ENCODE measurements around the gene ALKBH6.

Gene ALKBH6

GRCh38 chr19:36014012-36014924 lies at the start of gene ALKBH6:
Gene ALKBH6, minus strand, starts transcription at chr19:36014213. Its CDS starts 816 bp downstream, at chr19:36013397.
- H3K4me3 ChIP-seq (ENCODE audit: low read length): peak within 1 kb of the TSS; percentile 90
- peak; percentile 97 for DNase-seq (ENCODE audit: low read depth)
- TF ChIP-seq, protein P1, sequence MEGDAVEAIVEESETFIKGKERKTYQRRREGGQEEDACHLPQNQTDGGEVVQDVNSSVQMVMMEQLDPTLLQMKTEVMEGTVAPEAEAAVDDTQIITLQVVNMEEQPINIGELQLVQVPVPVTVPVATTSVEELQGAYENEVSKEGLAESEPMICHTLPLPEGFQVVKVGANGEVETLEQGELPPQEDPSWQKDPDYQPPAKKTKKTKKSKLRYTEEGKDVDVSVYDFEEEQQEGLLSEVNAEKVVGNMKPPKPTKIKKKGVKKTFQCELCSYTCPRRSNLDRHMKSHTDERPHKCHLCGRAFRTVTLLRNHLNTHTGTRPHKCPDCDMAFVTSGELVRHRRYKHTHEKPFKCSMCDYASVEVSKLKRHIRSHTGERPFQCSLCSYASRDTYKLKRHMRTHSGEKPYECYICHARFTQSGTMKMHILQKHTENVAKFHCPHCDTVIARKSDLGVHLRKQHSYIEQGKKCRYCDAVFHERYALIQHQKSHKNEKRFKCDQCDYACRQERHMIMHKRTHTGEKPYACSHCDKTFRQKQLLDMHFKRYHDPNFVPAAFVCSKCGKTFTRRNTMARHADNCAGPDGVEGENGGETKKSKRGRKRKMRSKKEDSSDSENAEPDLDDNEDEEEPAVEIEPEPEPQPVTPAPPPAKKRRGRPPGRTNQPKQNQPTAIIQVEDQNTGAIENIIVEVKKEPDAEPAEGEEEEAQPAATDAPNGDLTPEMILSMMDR (conservative IDR thresholded peaks at IDR 0.05; ENCODE audit: low read length): no peak

DNA sequence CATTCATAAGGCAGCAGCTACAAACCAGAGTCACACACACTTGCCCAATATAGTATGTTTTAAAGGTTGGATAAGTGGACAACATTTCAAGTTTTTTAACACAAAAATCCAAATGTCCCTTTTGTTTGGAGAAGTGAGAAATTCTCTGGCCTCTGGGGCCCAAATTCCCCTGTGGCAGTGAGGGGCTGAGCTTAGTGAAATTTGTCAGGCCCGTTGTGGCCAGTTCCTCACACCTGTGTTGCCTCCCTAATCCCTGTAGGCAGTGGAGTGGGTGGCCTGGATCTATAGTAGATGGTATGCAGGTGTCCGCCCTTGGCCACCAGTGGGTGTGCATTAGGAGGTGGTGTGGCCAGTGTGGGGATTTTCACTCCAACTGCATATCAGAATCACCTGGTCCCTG lies 47.4 kb upstream of the ALKBH6 start:
- no peak for DNase-seq (ENCODE audit: low read depth)
- TF ChIP-seq, protein P1 (conservative IDR thresholded peaks at IDR 0.05; ENCODE audit: low read length): no peak
- no peak overlapping the region for H3K4me3 ChIP-seq (ENCODE audit: low read length)

DNA sequence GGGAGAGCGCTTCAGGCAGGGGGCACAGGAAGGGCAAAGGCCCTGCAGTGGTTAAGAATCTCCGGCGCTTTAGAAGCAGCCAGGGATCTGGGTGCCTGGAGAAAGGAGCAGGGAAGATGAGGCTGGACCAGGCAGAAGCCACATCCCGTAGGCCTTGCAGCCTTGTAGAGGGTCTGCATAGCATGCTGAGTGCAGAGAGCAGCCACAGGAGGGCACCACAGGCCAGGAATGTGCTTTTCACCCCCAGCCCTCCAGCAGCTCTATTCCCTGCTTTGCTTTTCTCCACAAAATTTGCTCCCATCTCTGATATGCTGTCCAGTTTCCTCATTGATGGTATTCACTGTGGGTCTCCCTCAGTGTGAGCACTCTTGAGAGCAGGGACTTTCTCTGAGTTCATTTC lies 46.4 kb upstream of the ALKBH6 start:
- DNase-seq (ENCODE audit: low read depth): peak; percentile 59
- H3K4me3 ChIP-seq (ENCODE audit: low read length): no peak overlapping the region
- TF ChIP-seq, protein P1 (conservative IDR thresholded peaks at IDR 0.05; ENCODE audit: low read length): peak; percentile 74

GRCh38 chr19:36059180-36059910 lies 45.3 kb upstream of the ALKBH6 start:
- TF ChIP-seq, protein P1 (conservative IDR thresholded peaks at IDR 0.05; ENCODE audit: low read length): no peak
- no peak overlapping the region for H3K4me3 ChIP-seq (ENCODE audit: low read length)
- no peak for DNase-seq (ENCODE audit: low read depth)

DNA sequence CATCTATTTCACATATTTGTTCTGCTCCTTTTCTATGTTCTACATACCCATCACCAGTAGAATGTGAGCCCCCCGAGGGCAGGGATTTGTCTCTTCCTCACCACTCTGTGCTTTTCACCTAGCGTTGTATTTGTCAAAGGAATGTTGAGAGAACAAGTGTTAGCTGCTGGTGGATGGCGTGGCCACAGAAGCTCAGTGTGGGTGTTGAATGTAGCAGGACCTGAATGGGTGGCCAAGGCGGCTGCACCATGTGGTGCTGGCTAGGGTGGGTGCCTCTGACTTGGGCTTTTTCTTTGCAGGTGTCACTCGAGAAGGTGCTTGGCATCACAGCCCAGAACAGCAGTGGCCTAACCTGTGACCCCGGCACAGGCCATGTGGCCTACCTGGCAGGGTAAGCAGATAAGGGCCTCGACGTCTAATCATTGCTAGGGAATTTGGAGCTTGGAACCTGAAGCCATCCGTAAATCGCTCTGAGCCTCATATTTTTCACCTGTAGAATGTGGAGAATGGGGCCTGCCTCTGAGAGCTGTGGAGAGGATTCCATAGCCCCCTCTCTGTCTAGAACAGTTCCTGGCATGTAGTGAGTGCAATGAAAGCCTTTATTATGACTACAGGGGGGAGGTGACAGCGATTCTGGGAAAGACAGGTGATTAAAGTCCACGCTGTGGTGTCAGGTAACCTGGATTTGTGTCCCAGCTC lies 44.6 kb upstream of the ALKBH6 start:
- H3K4me3 ChIP-seq (ENCODE audit: low read length): no peak overlapping the region
- no peak for DNase-seq (ENCODE audit: low read depth)
- TF ChIP-seq, protein P1 (conservative IDR thresholded peaks at IDR 0.05; ENCODE audit: low read length): no peak

DNA sequence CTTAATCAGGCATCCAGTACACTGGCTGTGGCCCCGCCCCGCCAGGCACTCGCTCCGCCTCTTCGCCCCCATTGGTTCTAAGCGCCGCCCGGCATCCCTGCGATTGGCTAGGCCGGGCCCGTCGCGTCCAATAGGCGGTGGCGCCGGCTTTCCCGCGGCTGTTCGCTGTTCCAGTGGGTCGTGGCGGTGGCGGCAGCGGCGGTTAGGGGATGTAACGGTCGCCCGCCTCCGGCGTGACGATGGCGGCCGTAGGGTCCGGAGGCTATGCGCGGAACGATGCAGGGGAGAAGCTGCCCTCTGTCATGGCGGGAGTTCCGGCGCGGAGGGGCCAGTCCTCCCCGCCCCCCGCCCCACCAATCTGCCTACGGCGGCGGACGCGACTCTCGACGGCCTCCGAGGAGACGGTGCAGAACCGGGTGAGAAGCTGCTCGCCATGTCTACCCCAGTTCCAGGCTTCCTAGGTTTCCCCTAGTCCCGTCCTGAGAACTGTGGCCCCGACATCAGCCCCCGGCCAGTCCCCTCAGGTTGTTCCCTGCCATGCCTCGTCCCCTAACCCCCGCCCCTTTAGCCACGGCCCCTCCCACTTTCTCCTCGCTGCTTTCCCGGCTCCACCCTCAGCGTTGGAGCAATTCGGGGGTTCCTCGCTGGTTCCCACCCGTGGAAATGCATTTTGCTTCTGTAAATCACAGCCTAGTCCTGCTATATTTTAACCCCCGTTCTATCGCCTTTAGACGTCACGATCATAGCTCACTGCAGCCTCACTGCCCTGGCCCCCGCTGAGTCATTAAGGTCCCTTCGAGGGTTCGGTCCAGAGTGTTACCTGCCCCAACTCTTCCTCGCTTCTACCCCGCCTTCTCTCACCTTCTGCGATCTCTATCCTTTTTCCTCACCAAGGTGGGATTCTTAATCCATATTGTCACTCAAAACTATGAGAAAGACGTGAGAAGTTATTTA lies 41.0 kb upstream of the ALKBH6 start, which contains the start of gene WDR62:
WDR62 (plus strand) TSS at position 165 of the 954 bp plus-strand sequence; CDS start at position 240, 75 bp downstream.
- DNase-seq (ENCODE audit: low read depth): peak; percentile 88
- H3K4me3 ChIP-seq (ENCODE audit: low read length): peak within 1 kb of the TSS; percentile 85
- TF ChIP-seq, protein P1 (conservative IDR thresholded peaks at IDR 0.05; ENCODE audit: low read length): no peak

All from AG10803 (cell line).